ENCODE results near the gene DCP2. TPM values are rescaled to one million over a fixed set of nuclear protein-coding genes. Genes with fewer than 3 reads are reported as not detected.
A peak's percentile ranks its signal among the peaks of the same experiment; 100 is the strongest.

The DCP2 gene
- total RNA-seq, 1 donor from 2014 or later = 93.0 TPM

GRCh38 chr5:113039229-113039933, 62.8 kb downstream of the DCP2 start:
- H3K4me3 Mint-ChIP-seq (ENCODE audit: low read depth) = no peak overlapping the region
- peaks cover 4% of the 10 kb centered on the region for H3K36me3 Mint-ChIP-seq (ENCODE audit: insufficient read depth)
- no peak overlapping the region for H3K27ac Mint-ChIP-seq
- no peak for DNase-seq (ENCODE audit: low spot score, unreplicated experiment)
- no peaks in the 10 kb centered on the region for H3K9me3 Mint-ChIP-seq (ENCODE audit: low read depth)
- H3K27me3 Mint-ChIP-seq = no peaks in the 10 kb centered on the region
- H3K4me1 Mint-ChIP-seq (ENCODE audit: low read depth) = no peaks in the 10 kb centered on the region
- no peak for TF ChIP-seq CTCF (IDR thresholded peaks at IDR 0.05; ENCODE audit: unreplicated experiment)

- Mint-ChIP-seq H3K9me3 (ENCODE audit: low read depth) (no peaks in the 10 kb centered on the region), H3K27me3 (no peaks in the 10 kb centered on the region), H3K36me3 (ENCODE audit: insufficient read depth) (peaks cover 5% of the 10 kb centered on the region), H3K4me1 (ENCODE audit: low read depth) (no peaks in the 10 kb centered on the region), H3K4me3 (ENCODE audit: low read depth) (no peak overlapping the region), H3K27ac (no peak overlapping the region)
- no peak for DNase-seq (ENCODE audit: low spot score, unreplicated experiment)
- TF ChIP-seq CTCF (IDR thresholded peaks at IDR 0.05; ENCODE audit: unreplicated experiment) = no peak
Observed at GRCh38 chr5:113039934-113040285, 63.3 kb downstream of the DCP2 start.

GRCh38 chr5:113040672-113041260, 64.2 kb downstream of the DCP2 start:
- H3K4me1 Mint-ChIP-seq (ENCODE audit: low read depth) = no peaks in the 10 kb centered on the region

GRCh38 chr5:113042491-113043243, 66.1 kb downstream of the DCP2 start:
- TF ChIP-seq CTCF (IDR thresholded peaks at IDR 0.05; ENCODE audit: unreplicated experiment) = no peak
- no peak for DNase-seq (ENCODE audit: low spot score, unreplicated experiment)
- H3K4me3 Mint-ChIP-seq (ENCODE audit: low read depth) = no peak overlapping the region
- H3K27me3 Mint-ChIP-seq = no peaks in the 10 kb centered on the region
- H3K9me3 Mint-ChIP-seq (ENCODE audit: low read depth) = no peaks in the 10 kb centered on the region
- no peak overlapping the region for H3K27ac Mint-ChIP-seq
- H3K4me1 Mint-ChIP-seq (ENCODE audit: low read depth) = no peaks in the 10 kb centered on the region
- peaks cover 11% of the 10 kb centered on the region for H3K36me3 Mint-ChIP-seq (ENCODE audit: insufficient read depth)

More at GRCh38 chr5:113040672-113041260, 64.2 kb downstream of the DCP2 start:
- H3K4me3 Mint-ChIP-seq (ENCODE audit: low read depth) = no peak overlapping the region
- no peak overlapping the region for H3K27ac Mint-ChIP-seq
- H3K27me3 Mint-ChIP-seq = no peaks in the 10 kb centered on the region
- H3K9me3 Mint-ChIP-seq (ENCODE audit: low read depth) = no peaks in the 10 kb centered on the region
- no peak for TF ChIP-seq CTCF (IDR thresholded peaks at IDR 0.05; ENCODE audit: unreplicated experiment)
- no peak for DNase-seq (ENCODE audit: low spot score, unreplicated experiment)
- peaks cover 7% of the 10 kb centered on the region for H3K36me3 Mint-ChIP-seq (ENCODE audit: insufficient read depth)

- peak; percentile 16 for DNase-seq (ENCODE audit: low spot score, unreplicated experiment)
- Mint-ChIP-seq H3K36me3 (ENCODE audit: insufficient read depth) (peaks cover 8% of the 10 kb centered on the region), H3K27ac (no peak overlapping the region), H3K9me3 (ENCODE audit: low read depth) (no peaks in the 10 kb centered on the region), H3K4me1 (ENCODE audit: low read depth) (no peaks in the 10 kb centered on the region), H3K27me3 (no peaks in the 10 kb centered on the region), H3K4me3 (ENCODE audit: low read depth) (no peak overlapping the region)
- TF ChIP-seq CTCF (IDR thresholded peaks at IDR 0.05; ENCODE audit: unreplicated experiment) = peak; percentile 37
Observed at GRCh38 chr5:113043491-113043931, 66.9 kb downstream of the DCP2 start.
